ENCODE data around the gene SSTR4.
"Not testable (repeated sequence)": the region's sequence is repeated elsewhere in the genome, so short reads cannot be mapped to it uniquely, and the experiment has no call there.

Gene SSTR4

GRCh38 chr20:23018432-23018831 lies 16.7 kb upstream of the SSTR4 start:
- no peak for DNase-seq (ENCODE audit: low read depth in 1 of 2, low spot score in 1 of 2)

GRCh38 chr20:23018941-23019340 lies 16.2 kb upstream of the SSTR4 start:
- DNase-seq (ENCODE audit: low read depth in 1 of 2, low spot score in 1 of 2), result no peak

- no peak for DNase-seq (ENCODE audit: low read depth in 1 of 2, low spot score in 1 of 2)
These were observed 15.7 kb upstream of the SSTR4 start for GRCh38 chr20:23019403-23019802.

- DNase-seq (ENCODE audit: low read depth in 1 of 2, low spot score in 1 of 2), result no peak
These were observed 14.7 kb upstream of the SSTR4 start for GRCh38 chr20:23020230-23021018.

- no peak for DNase-seq (ENCODE audit: low read depth in 1 of 2, low spot score in 1 of 2)
These were observed 13.6 kb upstream of the SSTR4 start for GRCh38 chr20:23021541-23021940.

- no peak for DNase-seq (ENCODE audit: low read depth in 1 of 2, low spot score in 1 of 2)
These were observed 13.2 kb upstream of the SSTR4 start for GRCh38 chr20:23021951-23022350.

- DNase-seq (ENCODE audit: low read depth in 1 of 2, low spot score in 1 of 2), result no peak
These were observed 12.3 kb upstream of the SSTR4 start for GRCh38 chr20:23022849-23023248.

GRCh38 chr20:23023621-23024177 lies 11.4 kb upstream of the SSTR4 start:
- no peak for DNase-seq (ENCODE audit: low read depth in 1 of 2, low spot score in 1 of 2)

- DNase-seq (ENCODE audit: low read depth in 1 of 2, low spot score in 1 of 2), result no peak
These were observed 10.4 kb upstream of the SSTR4 start for GRCh38 chr20:23024701-23025100.

- DNase-seq (ENCODE audit: low read depth in 1 of 2, low spot score in 1 of 2), result not testable (repeated sequence)
These were observed 9.6 kb upstream of the SSTR4 start for GRCh38 chr20:23025503-23025902.

- DNase-seq (ENCODE audit: low read depth in 1 of 2, low spot score in 1 of 2), result no peak
These were observed 7.4 kb upstream of the SSTR4 start for GRCh38 chr20:23027721-23028120.

GRCh38 chr20:23028392-23028791 lies 6.7 kb upstream of the SSTR4 start:
- no peak for DNase-seq (ENCODE audit: low read depth in 1 of 2, low spot score in 1 of 2)

GRCh38 chr20:23029324-23029723 lies 5.8 kb upstream of the SSTR4 start:
- DNase-seq (ENCODE audit: low read depth in 1 of 2, low spot score in 1 of 2), result no peak

- DNase-seq (ENCODE audit: low read depth in 1 of 2, low spot score in 1 of 2), result no peak
These were observed 3.8 kb upstream of the SSTR4 start for GRCh38 chr20:23031346-23031745.

- no peak for DNase-seq (ENCODE audit: low read depth in 1 of 2, low spot score in 1 of 2)
These were observed 2.9 kb upstream of the SSTR4 start for GRCh38 chr20:23032056-23032749.

GRCh38 chr20:23032750-23033078 lies 2.4 kb upstream of the SSTR4 start:
- no peak for DNase-seq (ENCODE audit: low read depth in 1 of 2, low spot score in 1 of 2)

GRCh38 chr20:23033918-23034317 lies 1.2 kb upstream of the SSTR4 start:
- DNase-seq (ENCODE audit: low read depth in 1 of 2, low spot score in 1 of 2), result no peak

GRCh38 chr20:23035731-23036130 lies 619 bp downstream of the SSTR4 start:
- no peak for DNase-seq (ENCODE audit: low read depth in 1 of 2, low spot score in 1 of 2)

GRCh38 chr20:23036371-23036770 lies 1.3 kb downstream of the SSTR4 start:
- DNase-seq (ENCODE audit: low read depth in 1 of 2, low spot score in 1 of 2), result no peak

- no peak for DNase-seq (ENCODE audit: low read depth in 1 of 2, low spot score in 1 of 2)
These were observed 1.9 kb downstream of the SSTR4 start for GRCh38 chr20:23037017-23037481.

- no peak for DNase-seq (ENCODE audit: low read depth in 1 of 2, low spot score in 1 of 2)
These were observed 4.2 kb downstream of the SSTR4 start for GRCh38 chr20:23039136-23039875.

Data from stimulated activated CD4-positive, alpha-beta T cell treated with anti-CD3 and anti-CD28 coated beads, Interleukin-15, amount 100 ng/mL, for 1 hour (primary cell).